Dedifferentiated amniotic fluid mesenchymal stem cell (primary cell): ENCODE results near the gene CRYBB3.
"Not testable (repeated sequence)": the region's sequence is repeated elsewhere in the genome, so short reads cannot be mapped to it uniquely, and the experiment has no call there.

Source experiments
- DNase-seq: peaks from one replicate; pipeline ENCODE4 v3.0.0-alpha.2; 2016; ENCODE audit errors: extremely low spot score

The CRYBB3 gene

GRCh38 chr22:25174888-25175411 lies 24.7 kb upstream of the CRYBB3 start:
- DNase-seq: no peak

GRCh38 chr22:25176175-25176574 lies 23.5 kb upstream of the CRYBB3 start:
- DNase-seq: no peak

- no peak for DNase-seq
These were observed 22.9 kb upstream of the CRYBB3 start for GRCh38 chr22:25176799-25177198.

- DNase-seq: no peak
These were observed 22.4 kb upstream of the CRYBB3 start for GRCh38 chr22:25177226-25177625.

- no peak for DNase-seq
These were observed 21.8 kb upstream of the CRYBB3 start for GRCh38 chr22:25177895-25178294.

GRCh38 chr22:25178348-25178747 lies 21.3 kb upstream of the CRYBB3 start:
- not testable (repeated sequence) for DNase-seq

GRCh38 chr22:25178869-25179631 lies 20.6 kb upstream of the CRYBB3 start:
- not testable (repeated sequence) for DNase-seq

- DNase-seq: no peak
These were observed 17.2 kb upstream of the CRYBB3 start for GRCh38 chr22:25182131-25183110.

- no peak for DNase-seq
These were observed 15.6 kb upstream of the CRYBB3 start for GRCh38 chr22:25183949-25184619.

- no peak for DNase-seq
These were observed 13.5 kb upstream of the CRYBB3 start for GRCh38 chr22:25186140-25186539.

GRCh38 chr22:25187469-25187868 lies 12.2 kb upstream of the CRYBB3 start:
- DNase-seq: no peak

- no peak for DNase-seq
These were observed 7.3 kb upstream of the CRYBB3 start for GRCh38 chr22:25192406-25192805.

GRCh38 chr22:25193130-25193529 lies 6.5 kb upstream of the CRYBB3 start:
- DNase-seq: no peak

GRCh38 chr22:25193548-25193947 lies 6.1 kb upstream of the CRYBB3 start:
- no peak for DNase-seq

GRCh38 chr22:25196326-25196725 lies 3.3 kb upstream of the CRYBB3 start:
- DNase-seq: no peak

- no peak for DNase-seq
These were observed 2.3 kb upstream of the CRYBB3 start for GRCh38 chr22:25197340-25197739.

GRCh38 chr22:25200967-25201366 lies 1.3 kb downstream of the CRYBB3 start:
- DNase-seq: no peak

GRCh38 chr22:25201557-25202273 lies 2.1 kb downstream of the CRYBB3 start:
- DNase-seq: no peak

- DNase-seq: peak; percentile 50
These were observed 2.7 kb downstream of the CRYBB3 start for GRCh38 chr22:25202290-25202921.

- DNase-seq: no peak
These were observed 3.4 kb downstream of the CRYBB3 start for GRCh38 chr22:25203082-25203481.

- DNase-seq: not testable (repeated sequence)
These were observed 4.9 kb downstream of the CRYBB3 start for GRCh38 chr22:25204547-25204946.
